NT2/D1 (cell line): ENCODE results near the gene PLEKHG5.

Source experiments
- SUZ12 ChIP-seq: IDR thresholded peaks from 2 replicates; pipeline ENCODE4 v1.6.1; 2011; ENCODE audit not compliant: insufficient read length, insufficient read depth; ENCODE audit errors: extremely low read depth
- YY1 ChIP-seq: IDR thresholded peaks from 2 replicates; pipeline ENCODE4 v1.6.1; 2011; ENCODE audit not compliant: insufficient read length, insufficient read depth
- ZNF274 ChIP-seq: IDR thresholded peaks from 2 replicates; pipeline ENCODE4 v1.6.1; 2011; ENCODE audit warnings: mild to moderate bottlenecking, low read depth, low read length

DNA sequence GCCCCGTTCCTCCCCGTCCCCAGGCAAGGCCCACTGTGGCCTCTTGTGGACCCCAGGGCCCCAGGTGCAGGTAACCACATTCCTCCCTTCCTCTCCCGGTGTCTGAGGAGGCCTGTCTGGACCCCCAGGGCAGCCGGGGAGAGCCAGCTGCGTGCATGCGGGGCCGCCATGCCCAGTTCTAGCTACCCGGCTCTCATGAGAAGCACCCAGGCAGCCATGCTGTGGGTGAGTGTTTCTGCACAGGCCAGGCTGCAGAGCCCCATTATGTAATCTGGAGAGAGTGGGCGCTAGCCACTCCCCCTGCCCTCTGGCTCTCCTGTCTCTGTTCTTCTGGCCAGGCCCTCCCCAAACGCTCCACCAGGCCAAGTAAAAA is 18.4 kb upstream of the PLEKHG5 start:
- TF ChIP-seq ZNF274, result no peak
- TF ChIP-seq SUZ12, result no peak
- no peak for TF ChIP-seq YY1
